HG02571 (cell line): ENCODE results near the gene CSMD2.

ENCODE experiments used
- ATAC-seq: cut with Tn5 transposase; IDR thresholded peaks from one replicate; pipeline ENCODE4 v1.9.1; 2021; ENCODE audit warnings: mild to moderate bottlenecking, moderate library complexity; ENCODE audit not compliant: unreplicated experiment

The CSMD2 gene

GRCh38 chr1:33468967-33469366 is 696.1 kb downstream of the CSMD2 start:
- ATAC-seq = no peak

GRCh38 chr1:33468531-33468930 is 696.5 kb downstream of the CSMD2 start:
- no peak for ATAC-seq

- no peak for ATAC-seq
Measured at GRCh38 chr1:33468011-33468410, 697.0 kb downstream of the CSMD2 start.

GRCh38 chr1:33466159-33466558 is 698.9 kb downstream of the CSMD2 start:
- no peak for ATAC-seq

- ATAC-seq = no peak
Measured at GRCh38 chr1:33465316-33465715, 699.7 kb downstream of the CSMD2 start.

- no peak for ATAC-seq
Measured at GRCh38 chr1:33464552-33464951, 700.5 kb downstream of the CSMD2 start.
